HG02840 (cell line): ENCODE data around the gene TGFA.

Experiments
- ATAC-seq: cut with Tn5 transposase; IDR thresholded peaks from one replicate; pipeline ENCODE4 v1.9.1; 2021; ENCODE audit warnings: mild to moderate bottlenecking, moderate library complexity, moderate number of reproducible peaks; ENCODE audit not compliant: unreplicated experiment, low FRiP score

The TGFA gene

DNA sequence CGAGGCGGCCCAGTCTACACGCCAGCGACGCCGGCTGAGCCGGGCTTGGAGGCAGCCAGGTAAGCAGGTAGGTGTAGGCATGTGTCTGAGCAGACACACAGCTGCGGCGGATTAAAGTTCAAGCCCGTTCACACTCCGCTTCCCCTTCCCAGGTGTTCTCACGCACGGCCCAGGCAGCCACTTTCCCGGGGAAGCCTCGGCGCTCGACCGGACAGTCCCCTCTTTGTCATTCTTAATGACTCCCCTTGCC lies 367 bp downstream of the TGFA start:
- ATAC-seq = no peak

DNA sequence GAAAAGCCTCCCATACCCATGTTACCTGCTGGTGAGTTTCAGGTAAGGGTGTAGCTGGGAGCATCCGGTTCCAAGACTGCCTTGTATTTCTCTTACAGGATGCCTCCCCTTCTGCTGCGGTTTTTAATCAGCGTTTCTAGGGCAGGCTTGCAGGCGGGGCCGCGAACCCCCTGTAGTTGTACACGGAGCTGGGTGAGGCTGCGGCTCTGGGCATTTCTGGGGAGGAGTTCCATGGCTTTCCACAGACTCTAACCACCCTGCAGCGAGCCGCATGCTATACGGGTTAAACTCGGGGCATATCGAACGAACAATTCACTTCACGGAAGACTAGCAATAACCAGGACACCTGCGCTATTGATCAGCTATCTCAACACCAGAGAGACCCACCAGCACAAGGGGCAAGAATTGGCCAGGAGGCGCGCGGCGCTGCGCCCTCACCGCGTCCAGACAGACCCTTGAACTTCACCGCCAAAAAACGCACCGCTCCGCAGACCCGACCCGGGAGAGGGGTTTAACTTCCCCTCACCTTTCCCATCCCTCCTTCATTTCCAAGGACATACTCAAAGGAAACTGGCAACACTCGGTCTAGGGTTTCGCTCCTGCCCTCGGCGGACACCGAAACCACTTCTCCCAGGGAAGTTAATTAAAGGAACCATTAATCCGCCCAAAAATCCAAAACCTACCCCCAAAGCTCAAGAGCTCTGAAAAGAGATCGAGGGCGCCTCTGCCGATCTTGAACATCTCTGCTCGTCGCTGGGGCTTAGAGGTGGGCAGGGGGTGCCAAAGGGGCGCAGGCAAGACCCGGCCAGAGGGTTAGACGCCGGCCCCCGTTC lies 909 bp downstream of the TGFA start:
- no peak for ATAC-seq

DNA sequence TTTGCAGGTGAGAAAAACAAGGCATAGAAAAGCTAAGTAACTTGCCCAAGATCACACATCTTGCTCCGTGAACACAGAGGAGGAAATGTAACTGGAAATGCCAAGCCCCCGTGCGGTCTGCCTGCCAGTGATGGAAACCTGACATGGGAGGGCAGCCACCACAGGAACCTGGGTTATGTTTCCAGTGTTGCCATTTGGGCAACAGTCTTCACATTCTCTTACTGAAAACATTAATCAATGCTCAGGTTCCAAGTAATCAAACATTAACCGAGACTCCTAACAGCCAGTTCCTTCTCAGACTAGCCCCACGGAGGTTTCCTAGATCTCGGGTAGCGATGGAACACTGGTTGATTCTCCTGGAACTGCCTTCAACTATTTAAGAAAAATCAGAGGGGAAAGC lies 2.5 kb downstream of the TGFA start:
- no peak for ATAC-seq

DNA sequence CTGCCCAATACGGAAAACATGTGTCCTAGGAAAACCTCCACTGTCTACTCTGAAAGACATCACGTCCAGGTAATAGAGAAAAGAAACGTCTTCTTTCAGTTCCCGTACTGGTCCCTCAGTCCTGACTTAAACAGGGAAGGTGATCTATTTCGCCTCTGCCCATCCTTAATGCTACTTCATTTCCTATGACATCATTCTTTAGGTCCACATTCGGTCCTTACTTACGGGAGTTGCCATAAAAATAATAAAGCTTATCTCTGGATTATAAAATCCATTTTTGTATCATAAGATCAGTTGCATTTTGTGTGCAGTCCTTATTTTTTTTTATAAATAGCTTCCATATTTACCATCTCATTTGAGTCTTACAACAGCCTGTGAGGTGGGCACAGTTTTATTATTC lies 3.7 kb downstream of the TGFA start:
- ATAC-seq = no peak

DNA sequence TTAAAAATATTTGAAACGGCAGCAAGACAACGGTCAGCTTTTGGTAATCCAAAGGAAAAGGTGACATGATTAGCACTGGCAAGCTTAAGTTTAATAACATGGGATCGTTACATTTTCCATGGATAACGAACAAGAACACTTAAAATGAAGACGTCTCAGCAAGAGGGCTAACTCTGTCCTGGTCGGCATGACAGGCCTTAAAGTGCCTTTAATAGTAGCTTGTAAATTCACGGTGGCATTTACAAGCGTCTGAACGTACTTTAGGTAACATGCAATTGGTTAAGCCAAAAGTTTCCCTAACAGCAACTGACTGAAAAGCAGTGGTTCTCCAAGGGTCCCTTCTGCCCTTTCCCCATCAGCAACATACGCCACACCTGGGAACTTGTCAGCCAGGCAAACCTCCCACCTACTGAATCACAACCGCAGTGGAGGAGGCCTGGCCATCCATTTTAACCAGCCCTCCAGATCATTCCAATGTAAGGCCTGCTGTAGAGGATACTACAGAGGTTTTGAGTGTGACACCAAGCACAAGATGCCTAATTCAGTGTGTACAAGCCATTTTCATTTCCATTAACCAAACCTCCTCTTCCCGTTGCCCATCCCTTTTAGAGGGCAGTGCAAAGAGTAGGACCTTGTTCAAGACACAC lies 4.4 kb downstream of the TGFA start:
- no peak for ATAC-seq

DNA sequence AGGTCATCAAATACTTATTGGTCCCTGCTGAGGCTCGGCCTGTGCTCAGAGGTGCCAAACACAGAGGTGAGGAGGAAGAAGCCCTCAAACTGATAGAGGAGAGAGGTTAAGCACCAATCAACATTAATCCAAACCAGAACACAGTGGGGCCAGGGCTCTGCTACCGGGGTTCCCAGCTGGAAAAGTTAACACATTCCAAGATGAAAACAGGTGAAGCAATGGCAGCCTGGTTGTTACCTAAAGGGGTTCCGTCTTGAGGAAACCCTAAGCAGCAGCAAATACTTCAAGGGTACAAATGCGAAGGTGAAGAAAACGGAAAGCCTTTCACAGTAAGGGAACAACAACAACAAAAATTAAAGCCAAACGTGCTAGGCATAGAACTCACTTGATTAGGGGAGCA lies 5.4 kb downstream of the TGFA start:
- no peak for ATAC-seq

DNA sequence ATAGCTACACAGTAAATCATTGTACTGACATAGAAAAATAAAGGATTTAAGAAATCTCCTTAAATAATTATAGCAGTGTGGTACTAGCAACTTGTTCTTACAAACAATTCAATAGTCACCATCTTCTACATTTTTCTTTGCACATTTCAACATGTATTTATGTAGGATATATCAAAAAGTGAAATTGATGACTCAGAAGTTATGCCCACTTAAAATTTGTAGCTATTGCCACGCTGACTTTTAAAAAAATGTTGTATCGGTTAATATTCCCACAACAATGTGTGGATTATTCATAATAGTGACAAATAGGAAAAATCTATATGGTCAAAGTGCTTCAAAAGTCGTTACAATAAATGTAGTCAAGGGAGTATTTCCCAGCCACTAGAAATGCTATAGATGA lies 6.7 kb downstream of the TGFA start:
- ATAC-seq = no peak

DNA sequence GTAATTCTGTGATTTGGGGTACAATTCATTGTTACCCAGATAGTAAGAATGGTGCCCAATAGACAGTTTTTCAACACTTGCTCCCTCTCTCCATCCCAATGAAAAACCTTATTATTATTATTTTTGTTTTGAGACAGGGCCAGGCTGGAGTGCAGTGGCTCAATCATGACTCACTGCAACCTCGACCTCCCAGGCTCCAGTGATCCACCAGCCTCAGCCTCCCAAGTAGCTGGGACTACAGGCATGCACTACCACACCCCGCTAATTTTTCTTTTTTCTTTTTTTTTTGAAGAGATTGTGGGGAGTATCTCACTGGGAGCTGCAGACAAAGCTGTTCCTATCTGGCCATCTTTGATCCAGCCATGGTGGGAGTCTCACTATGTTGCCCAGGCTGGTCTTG lies 7.2 kb downstream of the TGFA start:
- no peak for ATAC-seq

DNA sequence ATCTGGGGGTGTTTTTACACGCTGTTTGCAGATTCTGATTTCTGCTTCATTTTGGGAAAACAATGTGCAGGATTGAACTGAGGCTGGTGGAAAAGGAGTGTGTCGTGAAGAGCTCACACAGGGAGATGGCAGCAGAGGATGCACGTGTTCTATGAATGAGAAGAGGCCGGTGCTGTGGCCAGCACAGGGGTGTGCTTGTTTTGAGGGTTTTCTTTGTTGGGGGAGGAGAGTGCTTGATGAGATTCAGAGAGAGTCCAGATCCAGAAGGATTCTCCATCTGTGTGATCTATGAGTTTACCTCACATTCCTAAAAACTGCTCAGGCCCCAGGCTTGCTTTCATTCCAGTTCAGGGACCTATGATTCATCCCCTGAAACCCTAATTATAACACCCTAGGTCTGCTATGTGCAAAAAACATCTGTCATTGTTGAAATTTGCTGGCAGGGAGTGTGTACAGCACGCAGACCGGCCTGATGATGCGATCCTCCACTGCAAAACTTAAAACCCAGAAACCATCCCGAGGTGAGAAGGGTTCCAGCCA lies 12.1 kb downstream of the TGFA start:
- no peak for ATAC-seq

DNA sequence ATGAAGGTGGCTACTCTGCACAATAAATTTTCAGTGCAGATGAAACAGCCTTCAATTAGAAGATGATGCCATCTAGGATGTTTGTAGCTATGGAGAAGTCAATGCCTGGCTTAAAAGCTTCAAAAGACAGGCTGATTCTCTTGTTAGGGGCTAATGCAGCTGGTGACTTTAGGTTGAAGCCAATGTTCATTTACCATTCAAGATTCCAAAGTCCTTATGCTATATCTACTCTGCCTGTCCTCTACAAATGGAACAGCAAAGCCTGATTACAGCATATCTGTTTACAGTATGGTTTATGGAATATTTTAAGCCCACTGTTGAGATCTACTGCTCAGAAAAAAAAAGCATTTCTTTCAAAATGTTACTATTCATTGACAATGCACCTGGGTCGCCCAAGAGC lies 15.8 kb downstream of the TGFA start:
- no peak for ATAC-seq

DNA sequence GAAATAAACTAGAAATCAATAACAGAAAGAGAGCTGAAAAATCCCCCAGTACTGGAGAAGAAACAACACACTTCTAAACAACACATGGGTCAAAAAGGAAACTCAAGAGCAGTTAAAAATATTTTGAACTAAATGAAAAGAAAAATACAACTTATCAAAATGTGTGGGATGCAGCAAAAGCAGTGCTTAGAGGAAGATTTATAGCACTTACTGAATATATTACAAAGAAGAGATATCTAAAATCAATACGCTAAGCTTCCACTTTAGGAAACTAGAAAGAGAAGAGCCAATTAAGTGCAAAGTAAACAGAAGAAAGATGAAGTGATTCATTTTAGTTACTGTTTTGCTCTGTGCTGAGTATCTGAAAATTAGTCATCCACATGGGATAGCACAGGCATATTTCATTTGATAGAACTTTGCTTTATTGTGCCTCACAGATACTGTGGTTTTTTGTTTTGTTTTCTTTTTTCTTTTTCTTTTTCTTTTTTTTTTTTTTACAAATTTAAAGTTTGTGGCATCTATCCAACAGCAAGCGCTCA lies 17.0 kb downstream of the TGFA start:
- ATAC-seq = no peak

DNA sequence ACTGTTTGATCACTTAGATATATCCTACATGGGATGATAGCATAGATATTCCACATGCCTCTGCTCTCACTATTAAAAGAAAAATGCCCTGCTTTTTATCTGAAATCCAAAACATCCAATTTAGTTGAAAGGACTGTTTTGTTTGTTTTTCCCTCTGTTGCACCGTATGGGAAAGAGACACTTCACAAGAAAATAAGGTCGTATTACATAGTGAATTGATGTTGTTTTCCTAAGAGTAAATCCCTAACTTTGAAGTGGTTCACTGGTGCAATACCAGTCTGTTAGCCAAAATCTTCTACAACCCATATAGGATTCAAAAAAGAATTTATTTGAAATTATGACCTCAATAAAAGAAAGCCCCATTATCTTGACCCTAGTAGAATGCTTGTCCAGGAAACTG lies 18.1 kb downstream of the TGFA start:
- ATAC-seq = no peak

DNA sequence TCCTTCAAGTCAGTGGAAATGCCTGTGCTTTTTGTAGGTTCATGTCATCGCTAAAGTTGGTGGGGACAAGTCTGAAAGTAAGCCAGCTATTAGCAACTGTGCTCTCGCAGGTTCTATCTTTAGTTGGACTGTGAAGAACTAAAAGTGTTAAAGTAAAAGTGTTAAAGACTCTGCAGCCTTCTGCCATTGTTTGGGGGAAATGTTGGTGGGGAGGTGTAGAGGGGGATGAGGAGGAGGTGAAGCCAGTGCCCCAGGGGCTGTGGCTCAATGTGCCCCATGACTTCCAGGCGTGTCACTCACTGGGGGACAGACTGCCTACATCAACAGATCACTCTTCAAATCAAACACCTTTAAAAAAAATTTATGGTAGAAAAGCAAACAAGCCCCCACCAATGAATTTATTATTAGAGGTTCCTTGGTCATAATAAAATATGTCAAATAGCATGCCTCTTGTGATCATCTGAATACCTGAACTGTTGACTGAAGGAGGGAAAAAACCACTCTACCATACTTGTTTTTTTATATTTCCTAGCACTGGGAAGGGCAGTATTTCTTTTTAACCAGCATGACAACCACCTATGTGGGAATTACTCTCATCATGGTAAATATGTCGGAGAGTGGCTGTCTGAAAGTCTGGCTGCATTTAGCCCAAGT lies 19.3 kb downstream of the TGFA start:
- ATAC-seq = no peak

DNA sequence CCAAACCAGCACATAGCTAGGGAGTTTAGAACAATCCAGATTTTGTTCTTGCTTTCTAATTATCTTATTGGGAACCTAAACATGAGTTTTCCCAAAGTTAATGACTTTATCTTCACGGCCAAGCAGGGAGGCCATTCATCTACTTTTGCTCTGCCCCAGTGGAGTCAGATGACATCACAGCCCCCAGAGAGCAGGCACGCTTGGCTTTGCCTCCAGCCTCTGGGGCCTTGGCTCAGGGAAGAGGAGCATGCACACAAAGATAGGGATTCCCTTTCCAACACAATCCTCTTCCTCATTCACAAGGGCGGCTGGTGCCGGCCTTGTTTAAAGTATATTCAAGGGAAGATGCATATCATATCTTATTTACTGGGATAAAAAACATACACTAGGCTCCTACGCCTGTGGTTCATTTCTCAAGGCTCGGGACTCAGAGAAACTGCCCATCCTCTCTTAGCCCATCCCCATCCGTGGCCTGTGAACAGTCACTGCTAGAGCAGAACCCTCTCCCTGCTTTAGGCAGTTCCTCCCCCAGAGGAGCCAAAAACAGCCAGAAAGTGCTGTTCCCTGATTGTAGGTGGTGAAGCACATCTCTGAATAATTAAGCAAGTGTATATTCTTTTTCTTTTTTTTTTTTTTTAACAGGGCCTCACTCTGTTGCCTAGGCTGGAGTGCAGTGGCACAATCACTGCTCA lies 21.2 kb downstream of the TGFA start:
- no peak for ATAC-seq

DNA sequence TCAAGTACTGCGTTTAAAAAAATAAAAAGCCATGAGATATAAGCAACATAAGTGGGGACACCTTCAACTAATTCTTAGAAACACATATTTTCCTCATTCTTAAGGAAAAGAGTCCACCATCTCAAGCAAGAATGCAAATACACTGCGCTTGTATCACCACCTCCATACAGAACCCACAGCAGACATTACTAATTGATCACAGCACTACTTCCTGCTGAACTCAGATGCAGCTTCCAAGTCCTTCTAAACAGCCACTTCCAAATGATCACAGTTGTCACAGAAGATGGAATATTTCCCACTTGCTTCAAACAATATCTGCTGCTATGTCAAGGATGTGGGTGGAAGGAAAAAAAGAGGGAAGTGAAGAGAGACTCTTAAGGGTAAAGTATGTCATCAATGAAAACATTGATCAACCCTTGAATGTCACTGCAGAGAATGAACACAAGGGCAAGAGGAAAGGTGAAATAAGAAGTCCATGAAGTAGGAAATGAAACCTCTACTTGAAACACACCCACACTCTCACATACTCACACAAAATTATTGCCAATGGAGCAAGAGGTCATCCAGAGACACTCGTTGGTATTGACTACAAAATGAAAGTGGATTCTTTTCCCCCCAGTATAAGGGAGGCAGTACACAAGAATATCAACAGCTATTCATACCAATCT lies 22.1 kb downstream of the TGFA start:
- no peak for ATAC-seq

DNA sequence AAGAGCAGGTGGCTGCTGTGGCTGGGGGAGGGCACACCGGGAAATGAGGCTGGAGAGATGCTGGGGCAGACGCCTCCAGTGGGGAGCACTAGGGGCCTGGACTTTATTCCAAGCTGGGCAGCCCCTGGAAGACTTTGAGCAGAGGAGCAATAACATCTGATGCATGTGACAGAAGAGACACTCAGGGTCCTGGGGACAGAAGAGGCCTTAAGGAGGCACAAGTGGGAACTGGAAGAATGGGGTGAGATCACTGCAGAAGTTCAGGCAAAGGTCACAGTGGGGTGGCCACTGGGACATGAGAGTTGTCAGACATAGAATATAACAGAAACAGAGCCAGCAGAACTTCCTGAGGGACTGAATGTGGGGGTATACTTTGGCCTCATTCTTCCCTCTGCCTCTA lies 24.0 kb downstream of the TGFA start:
- ATAC-seq = no peak

DNA sequence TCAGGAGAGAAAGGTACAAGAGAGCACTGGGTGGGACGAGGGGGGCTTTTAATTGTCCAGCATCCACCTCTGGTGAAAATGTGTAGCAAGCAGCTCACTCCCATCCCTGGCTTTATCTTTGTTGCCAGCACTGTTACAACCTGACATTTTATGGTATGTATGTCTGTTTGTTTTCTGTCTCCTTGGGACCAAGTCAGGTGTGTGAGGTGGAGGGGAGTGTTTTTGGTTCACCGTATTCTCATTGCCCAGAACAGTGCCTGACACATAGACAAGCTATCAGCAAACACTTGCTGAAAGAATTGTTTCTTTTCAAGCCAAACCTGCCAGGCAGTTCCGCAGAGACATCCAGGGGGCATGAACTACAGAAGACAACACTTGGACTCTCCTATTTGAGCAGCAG lies 24.7 kb downstream of the TGFA start:
- ATAC-seq = no peak

DNA sequence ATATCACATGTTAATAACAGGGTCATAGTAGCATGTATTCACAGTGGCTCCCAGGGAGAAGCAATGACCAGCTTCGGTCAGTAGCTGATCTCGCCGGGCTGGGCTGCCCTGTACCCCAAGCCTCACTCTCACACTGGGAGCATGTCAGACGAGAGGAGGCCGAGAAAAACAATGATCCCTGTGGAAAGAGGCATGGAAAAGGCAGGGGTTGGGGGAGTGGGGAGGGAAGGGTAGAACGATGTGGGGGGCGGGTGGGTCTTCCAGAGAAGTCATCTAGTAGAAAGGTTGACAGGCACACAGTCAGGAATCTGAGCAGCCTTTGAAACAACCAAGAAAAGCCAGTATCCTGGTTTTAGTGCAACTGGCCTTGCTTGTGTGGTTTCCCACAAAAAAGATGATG lies 25.4 kb downstream of the TGFA start:
- ATAC-seq = no peak

DNA sequence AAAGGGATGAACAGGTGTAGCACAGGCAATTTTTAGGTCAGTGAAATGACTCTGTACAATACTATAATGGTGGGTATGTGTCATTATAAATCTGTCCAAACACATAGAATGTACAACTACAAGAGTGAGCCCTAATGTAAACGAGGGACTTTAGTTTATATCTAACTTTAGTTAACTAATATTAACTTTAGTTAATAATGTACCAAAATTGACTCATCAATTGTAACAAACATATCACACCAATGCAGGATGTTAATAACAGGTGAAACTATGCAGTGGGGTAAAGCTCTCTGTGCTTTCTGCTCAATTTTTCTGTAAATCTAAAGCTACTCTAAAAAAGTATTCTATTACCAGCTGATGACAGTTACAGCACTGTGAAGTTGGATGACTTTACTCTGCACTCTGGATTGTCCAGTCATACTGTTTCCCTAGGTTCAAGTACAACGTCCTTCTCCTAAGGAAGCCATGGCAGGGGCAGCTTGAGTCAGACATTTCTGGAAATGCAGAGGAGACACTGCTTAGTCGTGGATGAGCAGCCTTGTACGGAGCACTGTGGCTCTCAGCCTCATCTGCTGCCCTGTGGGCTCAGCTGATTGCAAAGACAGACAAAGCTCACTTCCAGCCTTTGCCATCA lies 26.1 kb downstream of the TGFA start:
- no peak for ATAC-seq

DNA sequence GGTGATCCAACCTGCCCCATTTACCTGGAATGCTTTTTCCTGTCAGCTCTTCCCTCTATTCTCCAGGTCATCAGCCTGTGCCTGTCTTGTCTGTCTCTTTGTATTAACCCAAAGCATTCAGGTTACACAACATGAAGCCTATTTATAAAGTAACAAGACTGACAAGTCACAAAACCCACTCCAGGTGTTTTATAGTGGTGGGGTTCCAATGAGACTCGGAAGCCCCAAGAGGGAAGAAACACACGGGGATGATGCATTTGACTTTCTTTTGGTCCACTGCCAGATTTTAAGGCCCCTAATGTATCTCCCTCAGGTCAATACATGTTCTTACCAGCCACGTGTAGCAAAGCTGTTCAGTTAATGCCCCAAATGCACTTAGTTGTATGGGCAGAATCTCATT lies 27.5 kb downstream of the TGFA start:
- no peak for ATAC-seq
